Measurements from ENCODE around the gene PTBP2. TPM values are rescaled to one million over a fixed set of nuclear protein-coding genes. Genes with fewer than 3 reads are reported as not detected.
"Not testable (repeated sequence)": the region's sequence is repeated elsewhere in the genome, so short reads cannot be mapped to it uniquely, and the experiment has no call there.

PTBP2 gene
- total and polyA plus RNA-seq, 8 donors, result 4.5 to 376 (median 26.0) TPM

GRCh38 chr1:96782206-96782605, 60.6 kb downstream of the PTBP2 start:
- Histone ChIP-seq H3K9me3 (no peaks in the 10 kb centered on the region), H3K27me3 (no peaks in the 10 kb centered on the region), H3K27ac (no peak overlapping the region), H3K4me3 (no peak overlapping the region), H3K4me1 (peaks cover 0 to 11% (median 3%) of the 10 kb centered on the region in 4 donors), H3K36me3 (peaks cover 6 to 73% (median 63%) of the 10 kb centered on the region in 4 donors)
- no peak for DNase-seq
- TF ChIP-seq POLR2AphosphoS5 (IDR thresholded peaks at IDR 0.05), result no peak
- TF ChIP-seq, protein P1, sequence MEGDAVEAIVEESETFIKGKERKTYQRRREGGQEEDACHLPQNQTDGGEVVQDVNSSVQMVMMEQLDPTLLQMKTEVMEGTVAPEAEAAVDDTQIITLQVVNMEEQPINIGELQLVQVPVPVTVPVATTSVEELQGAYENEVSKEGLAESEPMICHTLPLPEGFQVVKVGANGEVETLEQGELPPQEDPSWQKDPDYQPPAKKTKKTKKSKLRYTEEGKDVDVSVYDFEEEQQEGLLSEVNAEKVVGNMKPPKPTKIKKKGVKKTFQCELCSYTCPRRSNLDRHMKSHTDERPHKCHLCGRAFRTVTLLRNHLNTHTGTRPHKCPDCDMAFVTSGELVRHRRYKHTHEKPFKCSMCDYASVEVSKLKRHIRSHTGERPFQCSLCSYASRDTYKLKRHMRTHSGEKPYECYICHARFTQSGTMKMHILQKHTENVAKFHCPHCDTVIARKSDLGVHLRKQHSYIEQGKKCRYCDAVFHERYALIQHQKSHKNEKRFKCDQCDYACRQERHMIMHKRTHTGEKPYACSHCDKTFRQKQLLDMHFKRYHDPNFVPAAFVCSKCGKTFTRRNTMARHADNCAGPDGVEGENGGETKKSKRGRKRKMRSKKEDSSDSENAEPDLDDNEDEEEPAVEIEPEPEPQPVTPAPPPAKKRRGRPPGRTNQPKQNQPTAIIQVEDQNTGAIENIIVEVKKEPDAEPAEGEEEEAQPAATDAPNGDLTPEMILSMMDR (IDR thresholded peaks at IDR 0.05), result no peak
- no peak for TF ChIP-seq POLR2A (IDR thresholded peaks at IDR 0.05)
- no peak for TF ChIP-seq EP300 (IDR thresholded peaks at IDR 0.05)
- intact Hi-C loops (cut with DNase I; ENCODE audit: low total_unique reads), result no loop called here

- Histone ChIP-seq H3K4me3 (no peak overlapping the region), H3K9me3 (no peaks in the 10 kb centered on the region), H3K36me3 (peaks cover 7 to 75% (median 69%) of the 10 kb centered on the region in 4 donors), H3K27ac (no peak overlapping the region), H3K27me3 (no peaks in the 10 kb centered on the region), H3K4me1 (peaks cover 0 to 11% (median 3%) of the 10 kb centered on the region in 4 donors)
- DNase-seq, result no peak
- intact Hi-C loops (cut with DNase I; ENCODE audit: low total_unique reads), result no loop called here
- TF ChIP-seq POLR2A (IDR thresholded peaks at IDR 0.05) (no peak), POLR2AphosphoS5 (IDR thresholded peaks at IDR 0.05) (no peak), EP300 (IDR thresholded peaks at IDR 0.05) (no peak)
- TF ChIP-seq, protein P1 (IDR thresholded peaks at IDR 0.05), result no peak
Measured at GRCh38 chr1:96782856-96783255, 61.3 kb downstream of the PTBP2 start.

- no peak overlapping the region for H3K4me3 ChIP-seq
- H3K27me3 ChIP-seq, result no peaks in the 10 kb centered on the region
- intact Hi-C loops (cut with DNase I; ENCODE audit: low total_unique reads), result no loop called here
- DNase-seq, result no peak
- no peak for TF ChIP-seq EP300 (IDR thresholded peaks at IDR 0.05)
- TF ChIP-seq, protein P1 (IDR thresholded peaks at IDR 0.05), result no peak
- no peak for TF ChIP-seq POLR2A (IDR thresholded peaks at IDR 0.05)
- no peak for TF ChIP-seq POLR2AphosphoS5 (IDR thresholded peaks at IDR 0.05)
- H3K27ac ChIP-seq, result no peak overlapping the region
- peaks cover 0 to 6% (median 0%) of the 10 kb centered on the region in 4 donors for H3K4me1 ChIP-seq
- no peaks in the 10 kb centered on the region for H3K9me3 ChIP-seq
- H3K36me3 ChIP-seq, result peaks cover 4 to 54% (median 37%) of the 10 kb centered on the region in 4 donors
- WGBS, 5 donors, result 93 to 97% (median 95%) methylated on average over 2 of the region's 2 CpGs
Measured at GRCh38 chr1:96790599-96790998, 69.0 kb downstream of the PTBP2 start.

DNA sequence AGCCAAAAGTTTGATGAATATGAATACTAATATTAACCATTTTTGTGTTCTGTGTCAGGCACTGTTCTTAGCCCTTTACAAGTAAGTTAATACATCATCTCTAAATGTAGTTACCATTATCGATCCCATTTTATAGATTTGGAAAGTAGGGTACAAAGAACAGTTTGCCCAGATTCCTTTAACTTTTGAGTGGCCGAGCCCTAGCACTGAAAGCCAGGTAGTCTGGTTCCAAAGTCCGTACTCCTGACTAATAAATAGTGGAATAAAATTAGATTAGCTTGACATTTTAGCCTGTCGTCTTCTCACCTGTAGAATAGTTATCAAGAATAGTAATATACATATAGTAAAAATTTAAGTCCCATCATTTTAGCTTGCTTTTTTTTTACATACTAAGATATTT, 70.6 kb downstream of the PTBP2 start:
- no peak for DNase-seq
- intact Hi-C loops (cut with DNase I; ENCODE audit: low total_unique reads), result no loop called here

DNA sequence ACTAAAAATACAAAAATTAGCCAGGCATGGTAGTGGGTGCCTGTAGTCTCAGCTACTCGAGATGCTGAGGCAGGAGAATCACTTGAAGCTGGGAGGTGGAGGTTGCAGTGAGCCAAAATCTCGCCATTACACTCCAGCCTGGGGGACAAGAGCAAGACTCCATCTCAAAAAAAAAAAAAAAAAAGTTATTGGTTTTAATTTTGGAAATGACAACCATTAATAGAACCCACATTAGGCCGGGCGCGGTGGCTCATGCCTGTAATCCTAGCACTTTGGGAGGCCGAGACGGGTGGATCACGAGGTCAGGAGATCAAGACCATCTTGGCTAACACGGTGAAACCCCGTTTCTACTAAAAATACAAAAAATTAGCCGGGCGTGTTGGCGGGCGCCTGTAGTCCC, 80.1 kb downstream of the PTBP2 start:
- H3K27me3 ChIP-seq; intact Hi-C loops (cut with DNase I; ENCODE audit: low total_unique reads); H3K4me3 ChIP-seq; H3K27ac ChIP-seq; DNase-seq; H3K4me1 ChIP-seq; H3K9me3 ChIP-seq: not testable (repeated sequence)
- peaks cover 0 to 17% (median 11%) of the 10 kb centered on the region in 4 donors for H3K36me3 ChIP-seq
- 93 to 100% (median 98%) methylated on average over 8 to 14 of the region's 14 CpGs for WGBS, 5 donors

More for the DNA sequence above, 70.6 kb downstream of the PTBP2 start:
- WGBS, 5 donors, result 92 to 99% (median 98%) methylated on average over 4 of the region's 4 CpGs
- no peak overlapping the region for H3K4me3 ChIP-seq
- no peaks in the 10 kb centered on the region for H3K9me3 ChIP-seq
- peaks cover 0 to 6% (median 0%) of the 10 kb centered on the region in 4 donors for H3K4me1 ChIP-seq
- no peak for TF ChIP-seq EP300 (IDR thresholded peaks at IDR 0.05)
- TF ChIP-seq, protein P1 (IDR thresholded peaks at IDR 0.05), result no peak
- TF ChIP-seq POLR2AphosphoS5 (IDR thresholded peaks at IDR 0.05), result no peak
- no peak for TF ChIP-seq POLR2A (IDR thresholded peaks at IDR 0.05)
- H3K27me3 ChIP-seq, result no peaks in the 10 kb centered on the region
- no peak overlapping the region for H3K27ac ChIP-seq
- H3K36me3 ChIP-seq, result peaks cover under 1 to 39% (median 21%) of the 10 kb centered on the region in 4 donors

Data from stomach (tissue), 9 donors.